SU-DHL-6 (cell line): ENCODE measurements around the gene NLGN1.

Experiments
- H2AFZ ChIP-seq: fragments of 200-600 bp; sonication (generic); 2 replicates; pipeline ENCODE4 v1.6.1; 2014; ENCODE audit warnings: low read depth, mild to moderate bottlenecking, moderate library complexity, mixed read lengths, antibody characterized with exemption, low read length; ENCODE audit not compliant: severe bottlenecking
- H3F3A ChIP-seq: fragments of 200-600 bp; shearing (Covaris generic); 2 replicates; pipeline ENCODE4 v1.6.0; 2016; ENCODE audit warnings: antibody characterized with exemption, mild to moderate bottlenecking; ENCODE audit not compliant: insufficient read depth
- H3K27ac ChIP-seq: fragments of 200-600 bp; sonication (generic); 2 replicates; pipeline ENCODE4 v1.5.1; 2016; ENCODE audit warnings: low read depth, mild to moderate bottlenecking, low read length, moderate library complexity, mixed read lengths
- H3K27me3 ChIP-seq: fragments of 200-600 bp; sonication (generic), shearing (Covaris generic); 2 replicates; pipeline ENCODE4 v1.6.0; 2014; ENCODE audit warnings: mild to moderate bottlenecking, low read length
- H3K36me3 ChIP-seq: fragments of 200-600 bp; sonication (generic); 2 replicates; pipeline ENCODE4 v1.6.1; 2014; ENCODE audit warnings: mild to moderate bottlenecking, low read length, mixed read lengths
- H3K4me2 ChIP-seq: fragments of 300-600, 200-600 bp; shearing (Covaris generic), sonication (generic); 2 replicates; pipeline ENCODE4 v1.6.0; 2014; ENCODE audit warnings: low read length, low read depth, mild to moderate bottlenecking; ENCODE audit not compliant: poor library complexity, severe bottlenecking
- H3K4me3 ChIP-seq: fragments of 200-600 bp; sonication (generic); 2 replicates; pipeline ENCODE4 v1.5.1; 2014; ENCODE audit warnings: antibody characterized with exemption, low read length, mild to moderate bottlenecking, mixed read lengths; ENCODE audit not compliant: insufficient read depth, poor library complexity, severe bottlenecking
- H3K79me2 ChIP-seq: fragments of 200-600 bp; sonication (generic); 2 replicates; pipeline ENCODE4 v1.6.1; 2014; ENCODE audit warnings: mild to moderate bottlenecking, low read length, moderate library complexity; ENCODE audit not compliant: insufficient read depth
- H3K9ac ChIP-seq: fragments of 200-600 bp; sonication (generic); 2 replicates; pipeline ENCODE4 v1.7.0; 2014; ENCODE audit warnings: mild to moderate bottlenecking, low read length
- H3K9me2 ChIP-seq: fragments of 200-600 bp; sonication (generic); replicated peaks from 2 replicates; pipeline ENCODE4 v1.6.1; 2014; ENCODE audit warnings: low read length; ENCODE audit not compliant: insufficient read depth
- H3K9me3 ChIP-seq: fragments of 200-600 bp; sonication (generic); 2 replicates; pipeline ENCODE4 v1.6.1; 2014; ENCODE audit warnings: low read length, mixed read lengths; ENCODE audit not compliant: insufficient read depth
- H4K20me1 ChIP-seq: fragments of 200-600 bp; sonication (generic); 2 replicates; pipeline ENCODE4 v1.6.1; 2014; ENCODE audit warnings: low read depth, mild to moderate bottlenecking, antibody characterized with exemption, low read length, moderate library complexity, mixed read lengths
- EZH2phosphoT487 ChIP-seq: fragments of 200-600 bp; sonication (generic), shearing (Covaris generic); conservative IDR thresholded peaks from 2 replicates; pipeline ENCODE4 v1.6.1; 2018; ENCODE audit warnings: mild to moderate bottlenecking, antibody characterized with exemption, low read length, moderate library complexity, mixed read lengths
- TF ChIP-seq, protein P1 (sequence below): fragments of 200-600 bp; sonication (generic); IDR thresholded peaks from one replicate; pipeline ENCODE4 v1.5.1; 2017; ENCODE audit warnings: antibody characterized with exemption, mild to moderate bottlenecking, low read length, moderate library complexity; ENCODE audit not compliant: insufficient read depth, poor library complexity, severe bottlenecking

Gene NLGN1

DNA sequence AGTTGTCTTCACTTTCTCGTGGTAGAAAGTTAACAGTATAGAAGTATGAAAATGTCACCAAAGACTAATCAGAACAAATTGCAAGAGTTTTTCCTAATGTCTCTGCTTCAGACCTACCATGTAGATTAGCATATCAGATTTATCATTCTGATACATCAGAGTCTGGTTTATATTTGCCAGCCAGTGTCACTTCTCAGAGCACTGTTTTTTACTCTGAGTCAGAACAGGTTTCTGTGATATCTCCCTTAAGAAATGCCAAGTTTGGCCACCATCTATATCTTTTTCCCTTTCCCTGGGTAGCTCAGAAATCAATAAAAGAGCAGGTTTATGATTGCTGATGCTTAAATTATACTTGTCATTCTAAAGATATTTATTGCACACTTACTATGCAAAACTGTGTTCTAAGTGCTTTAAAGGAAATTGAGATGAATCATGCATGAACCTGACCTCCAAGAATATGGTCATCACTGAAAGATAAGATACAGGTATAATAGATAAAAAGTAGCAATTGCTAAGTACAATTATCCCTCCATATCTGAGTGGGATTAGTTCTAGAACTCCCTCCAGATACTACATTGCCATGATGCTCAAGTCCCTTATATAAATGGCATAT is 788.9 kb downstream of the NLGN1 start:
- H3K4me2 ChIP-seq: no peak overlapping the region
- H3K9ac ChIP-seq: no peak overlapping the region
- no peak overlapping the region for H2AFZ ChIP-seq
- no peaks in the 10 kb centered on the region for H3K36me3 ChIP-seq
- no peaks in the 10 kb centered on the region for H3K27me3 ChIP-seq
- no peaks in the 10 kb centered on the region for H3K9me2 ChIP-seq
- H3K9me3 ChIP-seq: no peaks in the 10 kb centered on the region
- no peaks in the 10 kb centered on the region for H4K20me1 ChIP-seq
- H3K4me3 ChIP-seq: no peak overlapping the region
- no peaks in the 10 kb centered on the region for H3K79me2 ChIP-seq
- no peaks in the 10 kb centered on the region for H3F3A ChIP-seq
- no peak overlapping the region for H3K27ac ChIP-seq
- TF ChIP-seq EZH2phosphoT487: no peak
- TF ChIP-seq, protein P1, sequence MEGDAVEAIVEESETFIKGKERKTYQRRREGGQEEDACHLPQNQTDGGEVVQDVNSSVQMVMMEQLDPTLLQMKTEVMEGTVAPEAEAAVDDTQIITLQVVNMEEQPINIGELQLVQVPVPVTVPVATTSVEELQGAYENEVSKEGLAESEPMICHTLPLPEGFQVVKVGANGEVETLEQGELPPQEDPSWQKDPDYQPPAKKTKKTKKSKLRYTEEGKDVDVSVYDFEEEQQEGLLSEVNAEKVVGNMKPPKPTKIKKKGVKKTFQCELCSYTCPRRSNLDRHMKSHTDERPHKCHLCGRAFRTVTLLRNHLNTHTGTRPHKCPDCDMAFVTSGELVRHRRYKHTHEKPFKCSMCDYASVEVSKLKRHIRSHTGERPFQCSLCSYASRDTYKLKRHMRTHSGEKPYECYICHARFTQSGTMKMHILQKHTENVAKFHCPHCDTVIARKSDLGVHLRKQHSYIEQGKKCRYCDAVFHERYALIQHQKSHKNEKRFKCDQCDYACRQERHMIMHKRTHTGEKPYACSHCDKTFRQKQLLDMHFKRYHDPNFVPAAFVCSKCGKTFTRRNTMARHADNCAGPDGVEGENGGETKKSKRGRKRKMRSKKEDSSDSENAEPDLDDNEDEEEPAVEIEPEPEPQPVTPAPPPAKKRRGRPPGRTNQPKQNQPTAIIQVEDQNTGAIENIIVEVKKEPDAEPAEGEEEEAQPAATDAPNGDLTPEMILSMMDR: no peak

DNA sequence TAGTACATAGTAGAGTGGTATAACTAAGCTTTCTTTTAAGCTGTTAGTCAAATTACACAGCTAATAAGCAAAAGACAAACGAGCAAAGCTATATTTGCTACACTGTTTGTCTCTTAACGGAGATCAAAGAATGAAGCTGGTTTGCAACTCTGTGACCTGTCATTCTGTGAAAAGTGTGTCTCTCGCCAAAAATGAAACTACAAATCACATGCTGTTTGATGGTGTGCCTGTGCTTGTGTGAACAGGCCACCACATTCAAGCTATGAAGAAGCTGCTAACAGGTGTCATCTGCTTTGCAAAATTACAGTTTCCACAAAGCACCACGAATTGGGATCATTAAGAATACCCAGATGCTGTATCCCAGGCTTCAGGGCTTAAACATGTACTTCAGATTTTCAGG is 793.8 kb downstream of the NLGN1 start:
- H3K79me2 ChIP-seq: no peaks in the 10 kb centered on the region
- H3K9me2 ChIP-seq: no peaks in the 10 kb centered on the region
- no peaks in the 10 kb centered on the region for H3K27me3 ChIP-seq
- no peak overlapping the region for H3K9ac ChIP-seq
- H3K9me3 ChIP-seq: no peaks in the 10 kb centered on the region
- no peak overlapping the region for H3K27ac ChIP-seq
- no peak overlapping the region for H3K4me2 ChIP-seq
- H4K20me1 ChIP-seq: no peaks in the 10 kb centered on the region
- no peak overlapping the region for H3K4me3 ChIP-seq
- H3F3A ChIP-seq: no peaks in the 10 kb centered on the region
- H3K36me3 ChIP-seq: no peaks in the 10 kb centered on the region
- TF ChIP-seq EZH2phosphoT487: no peak
- TF ChIP-seq, protein P1: no peak
- no peak overlapping the region for H2AFZ ChIP-seq

DNA sequence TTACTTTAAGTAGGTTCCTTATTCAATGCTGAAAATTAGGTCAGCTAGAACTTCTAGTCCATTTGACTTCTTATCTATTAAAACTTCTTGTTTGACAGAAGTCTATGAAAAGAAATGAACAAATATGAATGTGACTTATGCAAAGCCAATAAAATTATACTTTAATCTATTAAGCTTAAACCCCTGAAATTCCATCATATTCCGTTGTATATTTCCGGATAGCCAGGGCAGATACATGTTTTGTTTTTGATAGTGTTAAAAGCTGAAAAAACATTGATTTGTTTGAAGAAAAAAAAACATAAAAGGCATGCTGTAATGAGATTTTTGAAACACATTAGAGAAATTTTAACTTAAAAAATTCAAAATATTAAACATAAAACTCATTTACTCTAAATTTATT is 794.4 kb downstream of the NLGN1 start:
- Histone ChIP-seq H3K9ac (no peak overlapping the region), H3K4me2 (no peak overlapping the region), H2AFZ (no peak overlapping the region), H3K4me3 (no peak overlapping the region), H3K9me3 (no peaks in the 10 kb centered on the region), H4K20me1 (no peaks in the 10 kb centered on the region), H3K27ac (no peak overlapping the region), H3K9me2 (no peaks in the 10 kb centered on the region), H3K27me3 (no peaks in the 10 kb centered on the region), H3K36me3 (no peaks in the 10 kb centered on the region), H3K79me2 (no peaks in the 10 kb centered on the region), H3F3A (no peaks in the 10 kb centered on the region)
- TF ChIP-seq, protein P1: no peak
- no peak for TF ChIP-seq EZH2phosphoT487
